Hepatocyte (in vitro differentiated cells): ENCODE measurements around the gene NKX3-2. TPM values are rescaled to one million over a fixed set of nuclear protein-coding genes. Genes with fewer than 3 reads are reported as not detected.

Experiments used
- DNase-seq: peaks from one replicate; pipeline ENCODE4 v3.0.0-alpha.2; 2016; ENCODE audit warnings: low spot score
- H2AFZ ChIP-seq: fragments of 200-600 bp; sonication (generic); 2 replicates; pipeline ENCODE4 v1.6.0; 2016; ENCODE audit warnings: antibody characterized with exemption, mild to moderate bottlenecking
- H3K27ac ChIP-seq: fragments of 200-600 bp; sonication (generic); 2 replicates; pipeline ENCODE4 v1.5.1; 2016; ENCODE audit warnings: mild to moderate bottlenecking
- H3K27me3 ChIP-seq: fragments of 200-600 bp; sonication (generic); 2 replicates; pipeline ENCODE4 v1.6.1; 2016
- H3K36me3 ChIP-seq: fragments of 200-600 bp; sonication (generic); replicated peaks from 2 replicates; pipeline ENCODE4 v1.5.1; 2016; ENCODE audit warnings: low read depth; ENCODE audit not compliant: insufficient read depth
- H3K4me1 ChIP-seq: fragments of 200-600 bp; sonication (generic); 2 replicates; pipeline ENCODE4 v1.5.1; 2016; ENCODE audit warnings: mild to moderate bottlenecking, moderate library complexity; ENCODE audit not compliant: insufficient read depth
- H3K4me2 ChIP-seq: fragments of 200-600 bp; sonication (generic); 2 replicates; pipeline ENCODE4 v1.6.0; 2016
- H3K4me3 ChIP-seq: fragments of 200-600 bp; sonication (generic); 2 replicates; pipeline ENCODE4 v1.5.1; 2016; ENCODE audit warnings: mild to moderate bottlenecking
- H3K79me2 ChIP-seq: fragments of 200-600 bp; sonication (generic); 2 replicates; pipeline ENCODE4 v1.6.0; 2017; ENCODE audit warnings: mild to moderate bottlenecking
- H3K9me2 ChIP-seq: fragments of 200-600 bp; sonication (generic); replicated peaks from 2 replicates; pipeline ENCODE4 v1.6.0; 2017; ENCODE audit warnings: mild to moderate bottlenecking; ENCODE audit not compliant: insufficient read depth
- H3K9me3 ChIP-seq: fragments of 200-600 bp; sonication (generic); 2 replicates; pipeline ENCODE4 v1.5.1; 2016; ENCODE audit warnings: low read depth, mild to moderate bottlenecking
- H4K20me1 ChIP-seq: fragments of 200-600 bp; sonication (generic); 2 replicates; pipeline ENCODE4 v1.6.0; 2016; ENCODE audit warnings: mild to moderate bottlenecking; ENCODE audit not compliant: insufficient read depth, poor library complexity, severe bottlenecking
- EZH2 ChIP-seq: fragments of 200-600 bp; sonication (generic); IDR thresholded peaks from 2 replicates; pipeline ENCODE4 v1.6.1; 2016; ENCODE audit warnings: antibody characterized with exemption, mild to moderate bottlenecking, borderline replicate concordance
- EZH2phosphoT487 ChIP-seq: fragments of 200-600 bp; sonication (generic); IDR thresholded peaks from one replicate; pipeline ENCODE4 v1.6.1; 2018; ENCODE audit warnings: antibody characterized with exemption, mild to moderate bottlenecking, low read depth, moderate library complexity; ENCODE audit not compliant: unreplicated experiment, severe bottlenecking
- WGBS: methylation state at CpG from one replicate; pipeline ENCODE4 v1.1.6; 2016; ENCODE audit warnings: low lambda C conversion rate; ENCODE audit errors: missing lambda C conversion rate; 5-methylcytosine and 5-hydroxymethylcytosine counted together
- polyA plus RNA-seq: library from polyadenylated mRNA; unstranded; fragments of >200 nt; fragmentation: Nextera tagmentation; extraction: Ambion mirVana; gene quantifications from 2 replicates; pipeline ENCODE4 v1.2.1, GENCODE V29; 2016
- total RNA-seq: library from RNA; depleted of rRNA; stranded (reverse); fragments of >200 nt; gene quantifications from 2 replicates; pipeline ENCODE4 v1.2.3, GENCODE V29; 2014
- TF ChIP-seq, protein P1 (sequence below): fragments of 200-600 bp; sonication (generic); IDR thresholded peaks from 2 replicates; pipeline ENCODE4 v1.5.1; 2016; ENCODE audit warnings: antibody characterized with exemption, mild to moderate bottlenecking; ENCODE audit not compliant: poor library complexity

Gene NKX3-2
- total and polyA plus RNA-seq, 2 experiments from 2014 or later = 0.33 to 0.93 TPM

DNA sequence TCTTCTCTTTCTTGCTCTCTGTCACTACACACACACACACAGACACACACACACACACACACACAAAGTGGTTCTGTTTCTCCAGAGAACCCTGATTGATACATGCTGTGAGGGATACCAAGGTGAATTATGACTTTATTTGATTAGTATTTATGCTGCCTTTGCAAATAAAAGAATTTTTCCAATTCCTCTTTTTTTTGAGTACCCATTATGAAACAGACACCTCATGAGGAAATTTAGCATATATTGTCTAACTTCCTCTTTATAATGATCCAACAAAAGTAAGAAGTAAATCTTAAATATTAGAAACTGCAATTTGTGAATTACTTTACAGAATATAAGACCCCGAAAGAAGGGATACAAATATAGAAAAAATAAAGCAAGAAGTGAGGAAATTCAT lies 45.8 kb downstream of the NKX3-2 start:
- no peak for DNase-seq
- H3K79me2 ChIP-seq = no peaks in the 10 kb centered on the region
- no peaks in the 10 kb centered on the region for H4K20me1 ChIP-seq
- H3K4me2 ChIP-seq = no peak overlapping the region
- TF ChIP-seq, protein P1, sequence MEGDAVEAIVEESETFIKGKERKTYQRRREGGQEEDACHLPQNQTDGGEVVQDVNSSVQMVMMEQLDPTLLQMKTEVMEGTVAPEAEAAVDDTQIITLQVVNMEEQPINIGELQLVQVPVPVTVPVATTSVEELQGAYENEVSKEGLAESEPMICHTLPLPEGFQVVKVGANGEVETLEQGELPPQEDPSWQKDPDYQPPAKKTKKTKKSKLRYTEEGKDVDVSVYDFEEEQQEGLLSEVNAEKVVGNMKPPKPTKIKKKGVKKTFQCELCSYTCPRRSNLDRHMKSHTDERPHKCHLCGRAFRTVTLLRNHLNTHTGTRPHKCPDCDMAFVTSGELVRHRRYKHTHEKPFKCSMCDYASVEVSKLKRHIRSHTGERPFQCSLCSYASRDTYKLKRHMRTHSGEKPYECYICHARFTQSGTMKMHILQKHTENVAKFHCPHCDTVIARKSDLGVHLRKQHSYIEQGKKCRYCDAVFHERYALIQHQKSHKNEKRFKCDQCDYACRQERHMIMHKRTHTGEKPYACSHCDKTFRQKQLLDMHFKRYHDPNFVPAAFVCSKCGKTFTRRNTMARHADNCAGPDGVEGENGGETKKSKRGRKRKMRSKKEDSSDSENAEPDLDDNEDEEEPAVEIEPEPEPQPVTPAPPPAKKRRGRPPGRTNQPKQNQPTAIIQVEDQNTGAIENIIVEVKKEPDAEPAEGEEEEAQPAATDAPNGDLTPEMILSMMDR = no peak
- TF ChIP-seq EZH2 (no peak), EZH2phosphoT487 (no peak)
- no peaks in the 10 kb centered on the region for H3K9me3 ChIP-seq
- WGBS = 100% methylated on average over 1 of the region's 1 CpG
- no peaks in the 10 kb centered on the region for H3K36me3 ChIP-seq
- H3K27me3 ChIP-seq = peaks cover 14% of the 10 kb centered on the region
- H3K9me2 ChIP-seq = no peaks in the 10 kb centered on the region
- no peak overlapping the region for H2AFZ ChIP-seq
- H3K27ac ChIP-seq = no peak overlapping the region
- no peak overlapping the region for H3K4me3 ChIP-seq
- H3K4me1 ChIP-seq = no peaks in the 10 kb centered on the region

GRCh38 chr4:13496605-13497004 lies 47.7 kb downstream of the NKX3-2 start:
- TF ChIP-seq, protein P1 = no peak
- TF ChIP-seq EZH2phosphoT487 (no peak), EZH2 (no peak)
- Histone ChIP-seq H3K27ac (no peak overlapping the region), H4K20me1 (no peaks in the 10 kb centered on the region), H2AFZ (no peak overlapping the region), H3K9me3 (no peaks in the 10 kb centered on the region), H3K27me3 (peaks cover 14% of the 10 kb centered on the region), H3K4me2 (no peak overlapping the region), H3K4me1 (no peaks in the 10 kb centered on the region), H3K36me3 (no peaks in the 10 kb centered on the region), H3K79me2 (no peaks in the 10 kb centered on the region), H3K4me3 (no peak overlapping the region), H3K9me2 (no peaks in the 10 kb centered on the region)
- 58% methylated on average over 2 of the region's 2 CpGs for WGBS
- no peak for DNase-seq

GRCh38 chr4:13495753-13496152 lies 48.6 kb downstream of the NKX3-2 start:
- no peak for DNase-seq
- Histone ChIP-seq H2AFZ (no peak overlapping the region), H3K9me2 (no peaks in the 10 kb centered on the region), H4K20me1 (no peaks in the 10 kb centered on the region), H3K4me2 (no peak overlapping the region), H3K36me3 (no peaks in the 10 kb centered on the region), H3K27me3 (peaks cover 9% of the 10 kb centered on the region), H3K9me3 (no peaks in the 10 kb centered on the region), H3K79me2 (no peaks in the 10 kb centered on the region), H3K4me3 (no peak overlapping the region), H3K4me1 (no peaks in the 10 kb centered on the region), H3K27ac (no peak overlapping the region)
- TF ChIP-seq, protein P1 = no peak
- TF ChIP-seq EZH2phosphoT487 (no peak), EZH2 (no peak)
- WGBS = 100% methylated on average over 1 of the region's 1 CpG

DNA sequence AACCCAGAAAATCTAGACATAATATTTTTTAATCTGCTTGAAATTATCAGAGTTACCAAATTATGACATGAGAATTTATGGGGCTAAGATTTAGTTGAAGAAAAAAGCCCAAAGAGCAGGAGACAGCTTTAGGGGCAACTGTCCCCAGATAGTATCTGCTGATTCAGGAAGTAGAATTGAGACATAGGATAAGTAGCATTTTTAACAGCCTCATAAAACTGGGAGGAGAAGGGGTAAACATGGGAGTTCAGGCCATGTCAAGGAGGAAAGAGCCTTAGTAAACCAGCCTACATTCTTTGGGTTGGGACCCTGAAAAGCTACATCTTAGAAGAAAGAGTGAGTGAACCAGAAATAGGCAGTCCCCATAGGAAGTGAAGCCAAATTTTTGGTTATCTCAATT lies 50.5 kb downstream of the NKX3-2 start:
- no peak overlapping the region for H3K27ac ChIP-seq
- no peak for DNase-seq
- no peaks in the 10 kb centered on the region for H3K79me2 ChIP-seq
- TF ChIP-seq, protein P1 = no peak
- no peak for TF ChIP-seq EZH2
- no peak overlapping the region for H3K4me2 ChIP-seq
- no peak overlapping the region for H2AFZ ChIP-seq
- H3K9me3 ChIP-seq = no peaks in the 10 kb centered on the region
- no peaks in the 10 kb centered on the region for H4K20me1 ChIP-seq
- no peaks in the 10 kb centered on the region for H3K9me2 ChIP-seq
- peaks cover 8% of the 10 kb centered on the region for H3K27me3 ChIP-seq
- no peaks in the 10 kb centered on the region for H3K4me1 ChIP-seq
- H3K4me3 ChIP-seq = no peak overlapping the region
- H3K36me3 ChIP-seq = no peaks in the 10 kb centered on the region
